GM18861 (cell line): ENCODE data around the gene MLH3.
A peak's percentile ranks its signal among the peaks of the same experiment; 100 is the strongest.
"Not testable (repeated sequence)": the region's sequence is repeated elsewhere in the genome, so short reads cannot be mapped to it uniquely, and the experiment has no call there.

ENCODE experiments used
- ATAC-seq: cut with Tn5 transposase; IDR thresholded peaks from one replicate; pipeline ENCODE4 v1.9.1; 2021; ENCODE audit not compliant: unreplicated experiment

The MLH3 gene

DNA sequence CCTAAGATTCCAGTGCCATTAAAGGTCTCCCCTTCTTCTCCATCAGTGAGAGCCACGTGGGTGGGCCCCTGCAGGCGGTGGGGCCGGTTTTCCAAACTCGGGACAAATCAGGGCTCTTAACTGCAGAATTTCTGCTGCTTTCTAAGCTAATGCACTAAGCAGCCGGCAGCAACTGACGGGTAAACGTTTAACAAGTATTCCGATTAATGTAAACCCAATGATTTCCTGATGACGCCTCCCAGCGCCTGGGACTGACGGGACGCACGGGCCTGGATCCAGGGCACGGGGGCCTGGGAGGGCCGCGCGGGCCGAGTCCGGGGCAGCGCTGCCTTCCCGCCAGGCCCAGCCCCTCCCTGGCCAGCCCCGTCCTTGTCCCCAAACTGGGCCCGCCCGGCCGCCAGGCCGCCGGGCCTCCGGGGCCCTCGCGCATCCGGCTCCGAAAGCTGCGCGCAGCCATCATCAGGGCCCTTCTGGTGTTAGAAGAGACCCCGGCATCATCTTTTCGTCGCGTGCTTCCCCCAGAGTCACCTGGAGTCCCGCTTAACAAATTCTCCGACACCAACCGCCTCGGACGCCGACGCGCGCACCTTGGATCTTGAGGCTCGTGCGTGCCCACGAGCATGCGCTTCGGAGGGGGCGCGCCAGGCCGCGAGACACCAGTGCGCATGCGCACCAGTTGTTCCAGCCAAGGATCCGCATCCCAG lies at the start of gene MLH3:
MLH3 (minus strand) TSS at position 616 of the 704 bp plus-strand sequence. CDS start 1,812 bp downstream, outside the sequence.
- ATAC-seq, result peak; percentile 53

DNA sequence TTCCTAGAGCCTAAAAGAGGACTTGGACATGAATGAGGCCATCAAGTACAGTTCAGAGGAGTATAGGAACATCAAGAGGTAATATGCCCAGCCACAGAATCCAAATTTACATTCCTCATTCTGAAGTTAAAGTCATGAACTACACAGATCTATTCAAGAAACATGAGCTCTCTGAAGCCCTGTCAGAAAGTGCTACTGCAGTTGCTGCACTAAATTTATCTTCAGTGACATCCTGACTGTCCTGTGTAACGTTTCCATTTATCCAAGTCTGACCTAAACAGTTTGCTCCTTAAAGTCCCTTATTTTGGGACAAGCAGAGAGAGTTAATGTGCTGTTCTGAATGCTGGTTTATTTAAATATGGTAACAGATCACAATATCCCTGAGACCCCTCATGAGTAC lies 47.4 kb upstream of the MLH3 start:
- ATAC-seq, result no peak

- ATAC-seq, result no peak
Measured at GRCh38 chr14:75098212-75098611, 46.9 kb upstream of the MLH3 start.

DNA sequence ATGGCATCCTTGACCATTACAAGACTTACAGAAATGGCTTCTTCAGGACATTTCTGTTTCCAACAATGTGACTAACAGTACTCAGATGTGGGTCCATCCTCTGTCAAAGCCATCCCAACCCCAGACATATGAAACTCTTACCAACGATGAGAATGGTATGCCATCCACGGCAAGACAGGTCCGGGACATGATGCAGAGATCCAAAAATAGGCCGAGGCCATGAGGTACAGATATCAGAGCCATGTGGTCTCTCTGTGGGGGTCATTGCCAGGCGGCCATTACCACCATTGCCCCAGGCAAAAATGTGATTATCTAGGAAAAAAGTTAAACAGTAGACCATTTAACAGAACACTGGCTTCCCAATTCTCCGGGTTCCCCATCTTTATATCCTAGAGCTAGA lies 45.7 kb upstream of the MLH3 start:
- ATAC-seq, result no peak

DNA sequence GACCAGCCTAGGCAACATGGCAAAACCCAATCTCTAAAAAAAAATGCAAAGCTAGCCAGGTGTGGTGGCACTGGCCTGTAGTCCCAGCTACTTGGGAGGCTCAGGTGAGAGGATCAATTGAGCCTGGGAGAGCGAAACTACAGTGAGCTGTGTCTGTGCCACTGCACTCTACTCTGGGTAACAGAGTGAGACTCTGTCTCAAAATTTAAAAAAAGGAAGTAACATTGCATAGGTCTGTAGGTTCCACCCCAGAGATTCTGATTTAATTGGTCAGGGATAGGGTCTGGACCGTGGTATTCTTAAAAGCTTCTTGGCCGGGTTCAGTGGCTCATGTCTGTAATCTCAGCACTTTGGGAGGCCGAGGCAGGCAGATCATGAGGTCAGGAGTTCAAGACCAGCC lies 44.4 kb upstream of the MLH3 start:
- ATAC-seq, result no peak

DNA sequence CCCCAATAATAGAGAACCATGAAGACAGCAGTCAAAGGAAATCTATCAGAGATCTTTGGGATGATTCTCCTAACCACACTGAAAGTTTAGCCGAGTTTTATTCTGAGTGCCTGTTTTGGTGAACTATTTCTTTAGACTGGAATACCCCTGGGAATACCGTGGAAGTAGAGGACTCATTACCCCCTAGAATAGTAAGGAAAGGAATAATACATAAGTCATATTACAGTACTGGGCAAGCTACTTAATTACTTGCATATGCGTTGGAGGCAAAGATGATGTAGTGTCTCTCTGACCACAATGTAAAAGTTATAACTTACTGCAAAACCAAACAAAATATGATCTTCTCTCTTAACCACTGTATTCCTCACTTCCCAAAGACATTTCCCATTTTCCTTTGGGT lies 43.6 kb upstream of the MLH3 start:
- no peak for ATAC-seq

DNA sequence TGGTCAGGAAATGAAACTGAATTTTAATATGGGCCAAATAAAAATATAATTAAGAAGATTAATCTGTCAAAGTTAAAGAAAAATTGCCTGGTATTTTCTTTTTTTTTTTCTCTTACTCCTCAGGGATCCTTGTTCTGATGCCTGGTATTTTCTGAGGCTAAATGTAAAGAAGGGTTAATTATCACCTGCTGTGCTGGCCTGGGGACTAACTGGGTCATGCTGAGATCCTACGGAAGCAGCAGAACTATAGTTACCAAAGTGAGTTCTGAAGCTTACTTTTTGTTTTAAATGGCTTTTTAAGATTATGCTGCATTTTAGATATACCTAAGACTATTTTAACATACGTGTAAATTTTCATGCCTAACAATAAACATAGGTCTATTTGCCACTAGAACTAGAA lies 41.4 kb upstream of the MLH3 start:
- ATAC-seq, result no peak

DNA sequence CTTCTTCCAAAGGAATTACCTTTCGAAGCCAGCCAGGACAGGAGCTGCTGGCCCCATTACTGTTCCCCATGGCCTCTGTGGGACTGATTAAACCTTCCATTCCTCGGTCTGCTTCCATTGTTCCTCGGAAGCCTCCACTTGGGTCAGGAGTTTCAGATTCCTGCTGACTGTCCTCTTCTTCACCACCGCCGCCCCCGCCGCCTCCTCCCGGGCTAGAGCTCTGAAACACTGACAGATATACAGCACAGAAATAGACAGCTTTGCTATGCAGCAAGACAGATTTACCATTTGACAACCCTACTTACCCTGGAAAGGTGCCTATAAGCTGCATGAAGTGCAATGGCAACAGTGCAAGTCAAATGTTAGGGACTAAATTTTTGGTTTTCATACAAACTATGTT lies 40.0 kb upstream of the MLH3 start:
- ATAC-seq, result no peak

- no peak for ATAC-seq
Measured at GRCh38 chr14:75090353-75090752, 39.1 kb upstream of the MLH3 start.

GRCh38 chr14:75088566-75089373 lies 37.5 kb upstream of the MLH3 start:
- no peak for ATAC-seq

- no peak for ATAC-seq
Measured at GRCh38 chr14:75088153-75088552, 36.9 kb upstream of the MLH3 start.

DNA sequence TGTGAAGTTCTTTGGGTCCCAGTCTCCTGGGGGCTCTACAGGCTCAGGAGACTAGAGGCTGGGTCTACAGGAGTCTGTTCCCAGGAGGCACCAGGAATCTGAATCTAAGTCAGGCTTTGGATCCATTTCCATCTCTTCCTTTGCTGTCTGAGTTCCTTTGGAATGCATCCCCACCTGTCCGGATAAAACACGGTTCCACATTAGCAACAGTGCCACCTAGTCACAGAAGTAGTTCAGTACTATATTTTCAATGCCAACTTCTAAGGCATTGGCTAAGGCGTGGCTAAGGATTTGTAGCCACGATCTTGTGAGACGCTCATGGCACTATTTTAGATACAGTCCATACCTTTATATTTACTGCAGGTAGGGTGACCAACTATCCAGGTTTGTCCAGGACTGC lies 33.2 kb upstream of the MLH3 start:
- ATAC-seq, result no peak

DNA sequence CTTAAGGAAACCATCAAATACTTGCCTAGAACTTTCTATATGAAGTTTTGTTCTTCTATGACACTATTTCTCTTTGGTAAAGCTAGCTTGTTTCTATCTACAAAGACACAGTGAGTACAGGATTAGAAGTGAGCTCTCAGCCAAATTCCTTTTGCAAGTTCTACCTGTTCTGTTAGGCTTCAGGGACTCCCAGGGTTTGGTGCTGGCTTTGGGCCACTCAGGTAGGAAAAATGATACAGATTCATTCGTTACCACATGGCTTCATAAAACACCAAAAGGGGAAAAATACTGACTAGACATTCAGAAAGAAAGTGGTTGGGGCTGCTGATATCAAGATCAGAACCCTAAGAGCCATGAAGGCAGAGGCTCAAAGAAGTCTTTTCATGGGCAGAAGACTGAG lies 32.0 kb upstream of the MLH3 start:
- ATAC-seq, result no peak

- no peak for ATAC-seq
Measured at GRCh38 chr14:75081660-75082229, 30.5 kb upstream of the MLH3 start.

DNA sequence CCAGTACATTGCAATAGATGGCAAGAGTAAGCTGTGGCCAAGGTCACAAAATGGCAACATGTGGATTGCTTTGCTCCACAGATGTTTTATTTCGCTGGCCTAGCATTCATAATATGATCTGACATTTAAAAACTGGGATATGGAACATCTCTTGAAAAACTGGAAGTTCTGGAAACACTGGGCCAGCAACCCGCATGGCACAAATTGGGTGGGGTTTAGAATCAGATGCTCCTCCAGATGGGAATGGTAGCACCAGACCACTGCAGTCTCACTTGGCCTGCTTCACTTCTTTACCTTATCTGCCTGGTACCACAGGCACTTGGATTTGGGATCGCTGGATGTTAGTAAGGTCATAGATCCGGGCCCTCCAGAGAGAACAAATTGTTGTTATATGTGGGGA lies 28.3 kb upstream of the MLH3 start:
- no peak for ATAC-seq

GRCh38 chr14:75077794-75078193 lies 26.5 kb upstream of the MLH3 start:
- ATAC-seq, result no peak

- no peak for ATAC-seq
Measured at GRCh38 chr14:75070383-75070782, 19.1 kb upstream of the MLH3 start.

- ATAC-seq, result no peak
Measured at GRCh38 chr14:75069811-75070145, 18.5 kb upstream of the MLH3 start.

- ATAC-seq, result no peak
Measured at GRCh38 chr14:75069121-75069810, 18.0 kb upstream of the MLH3 start, which contains the start of gene ZC2HC1C. ZC2HC1C (plus strand) TSS chr14:75069641; CDS start chr14:75070574, 933 bp downstream.

- ATAC-seq, result no peak
Measured at GRCh38 chr14:75068294-75069120, 17.2 kb upstream of the MLH3 start.

DNA sequence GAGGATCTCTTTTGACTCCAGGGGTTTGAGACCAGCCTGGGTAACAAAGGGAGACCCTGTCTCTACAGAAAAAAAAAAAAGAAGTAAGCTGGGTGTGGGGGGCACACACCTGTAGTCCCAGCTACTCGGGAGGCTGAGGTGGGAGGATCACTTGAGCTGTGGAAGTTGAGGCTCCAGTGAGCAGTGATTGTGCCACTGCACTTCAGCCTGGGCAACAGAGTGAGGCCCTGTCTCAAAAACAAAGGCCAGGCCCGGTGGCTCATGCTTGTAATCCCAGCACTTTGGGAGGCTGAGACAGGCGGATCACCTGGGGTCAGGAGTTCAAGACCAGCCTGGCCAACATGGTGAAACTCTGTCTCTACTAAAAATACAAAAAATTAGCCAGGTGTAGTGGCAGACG lies 16.5 kb upstream of the MLH3 start:
- ATAC-seq, result not testable (repeated sequence)
